ENCODE measurements around the gene ABLIM3. TPM values are rescaled to one million over a fixed set of nuclear protein-coding genes. Genes with fewer than 3 reads are reported as not detected.

Gene ABLIM3
- total and polyA plus RNA-seq, 11 donors, result 43.2 to 175 (median 97.8) TPM

GRCh38 chr5:149177339-149177843 is 36.1 kb downstream of the ABLIM3 start:
- no peak for TF ChIP-seq POLR2A (IDR thresholded peaks at IDR 0.05)
- TF ChIP-seq CTCF (IDR thresholded peaks at IDR 0.05), result no peak

GRCh38 chr5:149177911-149178565 is 36.7 kb downstream of the ABLIM3 start:
- Histone ChIP-seq H3K4me1 (peaks cover 13 to 89% (median 59%) of the 10 kb centered on the region in 12 donors), H3K4me3 (no peak overlapping the region), H3K27me3 (no peaks in the 10 kb centered on the region), H3K9me3 (no peaks in the 10 kb centered on the region), H3K27ac (peak overlapping the region; percentile 22 to 90 (median 65)), H3K36me3 (no peaks in the 10 kb centered on the region)
- intact Hi-C loops (cut with DNase I), result loop anchor here in 3 of 10 donors (5.0 kb wide), 2 partner anchors 36 to 39 kb away; partner anchors contain the start of gene ABLIM3 (in 3 of the 3)
- 58 to 66% (median 60%) methylated on average over 8 of the region's 8 CpGs for WGBS, 4 donors
- TF ChIP-seq CTCF (IDR thresholded peaks at IDR 0.05), result no peak
- TF ChIP-seq POLR2A (IDR thresholded peaks at IDR 0.05), result no peak
- DNase-seq, result peak in 1 of 5 donors; percentile 50
- ATAC-seq, result peak in 1 of 4 donors; percentile 19

More at GRCh38 chr5:149177339-149177843, 36.1 kb downstream of the ABLIM3 start:
- Histone ChIP-seq H3K27me3 (no peaks in the 10 kb centered on the region), H3K4me1 (peaks cover 15 to 94% (median 65%) of the 10 kb centered on the region in 12 donors), H3K27ac (peak overlapping the region in 10 of 12 donors; percentile 31 to 90 (median 84)), H3K36me3 (no peaks in the 10 kb centered on the region), H3K9me3 (no peaks in the 10 kb centered on the region), H3K4me3 (no peak overlapping the region)
- ATAC-seq (no peak), DNase-seq (no peak)
- intact Hi-C loops (cut with DNase I), result loop anchor here in 3 of 10 donors (5.0 kb wide), 2 partner anchors 35 to 40 kb away; partner anchors contain the start of gene ABLIM3 (in 3 of the 3)

- no peaks in the 10 kb centered on the region for H3K9me3 ChIP-seq
- peaks cover 7 to 73% (median 29%) of the 10 kb centered on the region in 12 donors for H3K4me1 ChIP-seq
- intact Hi-C loops (cut with DNase I), result loop anchor here in 1 of 10 donors (5.0 kb wide), 1 partner anchor 34 kb away; no protein-coding TSS in a partner anchor
- H3K4me3 ChIP-seq, result no peak overlapping the region
- H3K27me3 ChIP-seq, result no peaks in the 10 kb centered on the region
- no peak for TF ChIP-seq POLR2A (IDR thresholded peaks at IDR 0.05)
- no peak for TF ChIP-seq CTCF (IDR thresholded peaks at IDR 0.05)
- DNase-seq (no peak), ATAC-seq (no peak)
- H3K27ac ChIP-seq, result no peak overlapping the region
- WGBS, 4 donors, result 64 to 97% (median 89%) methylated on average over 2 of the region's 2 CpGs
- peaks cover 0 to 26% (median 19%) of the 10 kb centered on the region in 9 donors for H3K36me3 ChIP-seq
Measured at GRCh38 chr5:149181732-149182131, 40.4 kb downstream of the ABLIM3 start.

- WGBS, 4 donors, result 76 to 95% (median 87%) methylated on average over 1 of the region's 1 CpG
- H3K27ac ChIP-seq, result no peak overlapping the region
- peaks cover 0 to 26% (median 19%) of the 10 kb centered on the region in 9 donors for H3K36me3 ChIP-seq
- no peaks in the 10 kb centered on the region for H3K9me3 ChIP-seq
- H3K27me3 ChIP-seq, result no peaks in the 10 kb centered on the region
- intact Hi-C loops (cut with DNase I), result loop anchor here in 1 of 10 donors (5.0 kb wide), 1 partner anchor 35 kb away; no protein-coding TSS in a partner anchor
- H3K4me3 ChIP-seq, result no peak overlapping the region
- ATAC-seq (no peak), DNase-seq (no peak)
- H3K4me1 ChIP-seq, result peaks cover 7 to 73% (median 28%) of the 10 kb centered on the region in 12 donors
- no peak for TF ChIP-seq POLR2A (IDR thresholded peaks at IDR 0.05)
- TF ChIP-seq CTCF (IDR thresholded peaks at IDR 0.05), result no peak
Measured at GRCh38 chr5:149182241-149182640, 40.9 kb downstream of the ABLIM3 start.
